Activated naive CD8-positive, alpha-beta T cell treated with anti-CD3 and anti-CD28 coated beads, Interleukin-2, amount 50 U/mL, for 16 hours (primary cell): Measurements from ENCODE around the gene LSM14A.

Source experiments
- DNase-seq: peaks from one replicate; pipeline ENCODE4 v3.0.0-alpha.2; 2020; ENCODE audit warnings: low read depth, low spot score

LSM14A gene

DNA sequence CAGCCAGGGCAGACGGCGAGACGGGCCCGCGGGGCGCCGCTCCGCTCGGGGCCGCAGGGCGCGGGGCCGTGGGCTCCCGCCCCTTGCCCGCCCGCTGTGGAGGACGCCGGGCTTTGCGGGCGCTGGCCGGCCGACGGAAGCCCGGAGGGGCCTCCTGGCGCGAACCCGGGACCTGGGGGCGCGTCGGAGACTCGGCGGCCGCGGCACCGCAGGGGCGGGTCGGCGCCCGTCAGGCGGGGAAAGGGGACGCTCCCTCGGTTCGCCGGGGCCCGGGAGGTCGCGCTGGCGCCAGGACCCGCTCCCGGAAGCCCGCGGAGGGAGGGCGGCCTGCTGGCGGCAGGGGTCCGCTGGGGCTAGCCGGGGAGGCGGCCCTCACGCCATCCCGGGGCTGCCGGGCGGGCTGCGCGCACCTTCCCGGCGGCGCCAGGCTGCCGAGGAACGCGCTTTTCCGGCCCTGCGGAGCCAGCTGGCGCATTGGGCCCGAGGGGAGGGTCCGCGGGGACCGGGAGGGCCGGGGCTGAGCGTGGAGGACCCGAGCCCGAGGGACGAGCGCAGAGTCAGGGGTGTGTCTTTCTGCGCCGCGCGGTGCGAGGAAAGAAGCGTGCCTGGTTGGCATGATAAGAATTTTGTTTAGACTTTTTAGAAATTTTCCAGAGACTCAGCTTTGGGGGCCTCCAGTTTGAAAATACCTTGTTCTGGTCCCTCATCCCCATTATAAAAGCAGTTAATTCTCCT, 82.6 kb downstream of the LSM14A start:
- no peak for DNase-seq

DNA sequence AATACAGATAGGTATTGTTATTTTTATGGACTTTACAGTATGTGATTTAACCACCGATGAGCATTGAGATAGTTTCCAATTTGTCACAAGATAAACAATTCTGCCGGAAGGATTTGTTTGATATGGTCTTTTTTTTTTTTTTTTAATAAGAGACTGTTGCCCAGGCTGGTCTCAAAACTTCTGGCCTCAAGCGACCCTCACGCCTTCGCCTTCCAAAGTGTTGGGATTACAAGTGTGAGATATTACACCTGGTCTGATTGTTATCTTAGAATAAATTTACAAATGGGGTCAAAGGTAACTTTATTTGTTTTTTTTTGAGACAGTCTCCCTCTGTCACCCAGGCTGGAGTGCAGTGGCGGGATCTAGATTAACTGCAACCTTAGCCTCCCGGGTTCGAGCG, 83.2 kb downstream of the LSM14A start:
- no peak for DNase-seq

- no peak for DNase-seq
These were observed 84.7 kb downstream of the LSM14A start for GRCh38 chr19:34256835-34257558.

- no peak for DNase-seq
These were observed 85.2 kb downstream of the LSM14A start for GRCh38 chr19:34257559-34257924.

GRCh38 chr19:34259367-34260095, 87.2 kb downstream of the LSM14A start:
- no peak for DNase-seq

GRCh38 chr19:34260771-34261173, 88.5 kb downstream of the LSM14A start:
- no peak for DNase-seq

DNA sequence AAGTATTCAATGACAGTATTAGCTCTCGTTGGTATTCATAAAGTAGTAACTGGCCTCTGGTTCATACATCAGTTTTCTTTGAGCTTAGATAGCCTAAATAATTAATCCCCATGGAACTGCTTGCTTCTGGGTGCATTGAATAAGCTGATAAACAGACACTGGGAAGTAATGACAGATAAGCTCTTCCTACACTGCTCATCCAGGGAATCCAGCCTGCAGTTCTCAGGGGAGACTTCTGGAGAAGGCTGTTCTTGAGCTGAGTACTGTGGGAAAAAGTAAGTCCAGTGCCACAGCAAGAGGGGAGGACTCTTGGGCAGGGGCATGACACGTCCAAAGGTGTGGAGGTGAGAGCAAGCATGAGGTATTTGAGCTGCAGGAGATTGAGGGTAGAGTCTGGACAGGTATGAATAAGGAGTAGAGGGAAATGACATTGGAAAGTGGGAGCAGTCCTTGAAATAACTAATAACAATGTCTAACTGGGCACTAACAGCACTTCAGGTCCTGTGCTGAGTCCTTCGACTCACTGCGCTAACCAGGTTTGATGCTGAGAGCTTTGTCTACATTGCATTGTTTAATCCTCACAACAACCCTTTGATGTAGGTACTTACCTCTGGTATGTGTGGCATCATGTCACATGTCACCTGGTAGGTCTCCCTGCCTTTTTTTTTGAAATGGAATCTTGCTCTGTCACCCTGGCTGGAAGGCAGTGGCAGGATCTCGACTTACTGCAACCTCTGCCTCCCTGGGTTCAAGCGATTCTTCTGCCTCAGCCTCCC, 89.2 kb downstream of the LSM14A start:
- DNase-seq = no peak

- no peak for DNase-seq
These were observed 91.5 kb downstream of the LSM14A start for GRCh38 chr19:34263745-34264237.

DNA sequence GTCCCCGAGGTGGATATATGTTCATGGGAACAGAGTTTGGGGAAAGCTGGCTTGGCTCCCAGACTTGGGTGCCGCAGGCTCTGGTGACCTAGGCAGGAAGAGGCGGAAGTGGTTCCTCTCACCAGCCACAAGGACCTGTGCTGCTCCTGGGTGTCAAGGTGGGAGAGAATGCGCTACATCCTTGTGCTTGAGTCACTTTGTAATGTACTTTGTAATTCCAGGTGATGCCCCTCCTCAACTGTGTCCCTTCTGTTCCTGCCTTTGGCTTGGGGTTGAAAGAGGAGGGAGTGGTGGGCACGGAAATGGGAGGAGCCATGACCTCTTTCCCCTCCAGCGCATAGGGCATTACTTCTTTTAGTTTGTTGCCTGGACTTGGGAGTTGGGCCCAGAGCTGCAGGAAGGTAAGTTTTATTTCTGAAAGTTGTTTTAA, 92.9 kb downstream of the LSM14A start:
- no peak for DNase-seq

- DNase-seq = no peak
These were observed 96.8 kb downstream of the LSM14A start for GRCh38 chr19:34269081-34269480.

- no peak for DNase-seq
These were observed 97.2 kb downstream of the LSM14A start for GRCh38 chr19:34269489-34269888.

DNA sequence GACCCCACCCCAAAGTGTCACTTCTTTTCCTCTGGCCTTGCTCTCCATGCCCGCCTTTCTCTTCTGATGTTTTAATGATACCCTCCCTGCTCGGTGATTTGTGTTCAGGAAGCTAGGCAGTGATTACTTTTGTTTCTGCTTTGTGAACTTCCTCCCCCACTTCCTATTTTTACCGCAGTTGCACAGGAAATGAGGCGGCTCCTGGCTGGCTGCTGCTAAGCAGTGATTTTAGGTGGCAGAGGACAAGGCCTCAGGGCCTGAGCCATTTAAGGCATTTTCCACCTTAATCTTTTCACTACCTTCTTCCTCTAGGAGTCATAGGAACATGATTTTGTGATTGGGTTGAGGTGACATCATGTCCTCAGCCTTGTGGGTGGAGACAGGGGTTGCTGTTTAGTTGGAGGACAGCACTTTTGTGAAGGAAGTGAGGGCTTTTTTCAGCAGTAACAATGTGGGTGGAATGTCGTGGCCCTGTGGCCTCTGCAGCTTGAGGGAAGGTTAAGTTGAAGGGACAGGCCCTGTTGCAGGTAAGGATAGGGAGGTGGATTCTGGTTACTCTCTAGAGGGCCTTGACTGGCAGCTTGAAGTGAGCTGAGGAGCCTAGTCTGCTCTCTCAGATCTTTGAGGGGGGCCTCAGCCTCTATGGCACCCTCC, 97.8 kb downstream of the LSM14A start:
- DNase-seq = peak; percentile 1

DNA sequence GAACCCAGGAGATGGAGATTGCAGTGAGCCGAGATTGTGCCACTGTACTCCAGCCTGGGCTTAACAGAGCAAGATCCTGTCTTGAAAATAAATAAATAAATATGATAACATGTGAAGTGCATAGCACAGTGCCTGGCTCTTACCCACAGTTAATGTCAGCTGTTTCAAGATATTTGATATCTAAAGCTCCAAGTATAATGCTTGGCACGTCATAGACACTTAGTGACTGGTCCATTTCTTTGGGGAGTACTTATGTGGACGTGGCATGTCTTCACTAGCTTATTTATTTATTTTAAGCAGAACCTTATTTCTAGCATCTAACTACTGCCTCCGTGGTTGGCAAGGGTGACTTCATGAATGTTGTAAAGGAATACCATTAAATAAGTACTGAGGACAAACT, 100.8 kb downstream of the LSM14A start:
- no peak for DNase-seq

- DNase-seq = no peak
These were observed 102.1 kb downstream of the LSM14A start for GRCh38 chr19:34274284-34274826.

DNA sequence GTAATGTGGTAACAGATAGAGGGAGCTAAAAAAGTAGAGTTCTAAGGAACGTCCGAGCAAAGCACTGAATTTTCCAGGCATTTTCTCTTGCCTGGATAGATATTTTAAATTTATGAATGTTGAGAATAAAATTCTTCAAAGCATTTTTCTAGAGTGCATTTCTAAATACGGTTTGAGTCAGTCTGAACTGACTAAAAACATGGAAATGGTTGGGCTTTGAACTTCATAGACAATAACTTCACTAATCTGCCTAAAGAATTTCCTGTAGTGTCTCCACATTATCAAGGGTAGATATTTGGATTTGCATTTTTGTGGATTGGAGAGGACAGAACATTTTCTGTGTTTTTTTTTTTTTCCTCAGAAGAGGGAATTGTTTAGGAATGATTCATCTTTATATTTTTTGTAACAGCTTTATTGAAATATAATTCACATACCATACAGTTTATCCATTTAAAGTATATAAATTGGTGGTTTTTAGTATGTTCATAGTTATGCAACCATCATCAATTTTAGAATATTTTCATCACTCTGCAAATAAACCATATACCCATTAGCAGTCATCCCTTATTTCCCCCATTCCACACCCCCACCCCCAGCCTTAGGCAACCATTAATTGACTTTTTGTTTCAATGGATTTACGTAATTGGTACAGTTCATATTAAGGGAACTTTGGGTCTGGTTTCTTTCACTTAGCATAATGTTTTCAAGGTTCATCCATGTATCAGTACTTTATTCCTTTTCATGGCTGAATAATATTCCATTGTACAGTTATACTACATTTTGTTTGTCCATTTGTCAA, 102.7 kb downstream of the LSM14A start:
- no peak for DNase-seq

DNA sequence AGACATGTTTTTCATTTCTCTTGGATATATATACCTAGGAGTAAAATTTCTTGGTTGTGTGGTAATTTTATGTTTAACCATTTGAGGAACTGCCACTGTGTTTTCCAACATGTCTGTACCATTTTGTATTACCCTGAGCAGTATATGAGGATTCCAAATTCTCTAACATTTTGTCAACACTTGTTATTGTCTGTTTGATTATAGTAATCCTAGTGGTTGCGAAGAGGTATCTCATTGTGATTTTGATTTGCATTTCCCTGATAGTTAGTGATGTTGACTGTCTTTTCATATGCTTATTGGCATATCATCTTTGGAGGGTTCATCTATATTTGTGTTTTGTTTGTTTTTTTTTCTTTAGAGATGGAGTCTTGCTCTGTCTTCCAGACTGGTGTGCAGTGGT, 103.4 kb downstream of the LSM14A start:
- no peak for DNase-seq

DNA sequence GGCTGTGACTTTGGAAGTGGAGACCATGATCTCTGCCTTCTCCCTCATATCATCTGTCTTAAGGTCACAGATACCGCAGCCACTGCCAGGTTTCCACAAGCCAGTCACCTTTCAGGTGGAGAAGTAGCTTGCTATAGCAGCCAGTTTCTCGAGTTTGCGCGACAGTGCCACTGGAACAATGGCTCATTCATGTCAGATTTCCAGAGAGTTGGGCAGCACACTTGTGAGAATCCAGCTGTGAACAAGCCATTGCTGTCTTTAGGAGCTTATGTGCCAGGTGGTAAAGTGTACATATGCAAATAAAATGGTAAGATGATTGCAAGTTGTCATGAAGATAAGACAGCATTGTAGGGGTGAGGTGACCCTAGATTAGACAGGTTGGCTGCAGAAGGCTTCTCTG, 104.3 kb downstream of the LSM14A start:
- no peak for DNase-seq

DNA sequence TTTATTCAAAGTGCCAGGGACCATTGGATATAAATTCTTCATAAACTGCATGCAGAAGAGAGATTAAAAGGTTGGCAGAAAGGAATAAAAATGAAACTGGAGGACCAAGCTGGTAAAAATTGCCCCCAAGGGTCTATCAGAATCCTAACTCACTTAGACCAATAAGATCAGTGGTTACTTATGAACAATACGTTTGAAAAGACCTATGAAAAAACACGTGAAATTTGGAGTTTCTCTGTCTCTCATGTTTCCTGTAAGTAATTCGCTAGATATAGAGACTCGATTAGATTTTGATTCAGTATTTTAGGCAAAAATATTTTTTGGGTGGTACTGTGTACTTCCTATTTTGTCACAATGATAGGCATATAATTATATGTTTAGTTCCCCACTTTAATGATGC, 104.9 kb downstream of the LSM14A start:
- no peak for DNase-seq

DNA sequence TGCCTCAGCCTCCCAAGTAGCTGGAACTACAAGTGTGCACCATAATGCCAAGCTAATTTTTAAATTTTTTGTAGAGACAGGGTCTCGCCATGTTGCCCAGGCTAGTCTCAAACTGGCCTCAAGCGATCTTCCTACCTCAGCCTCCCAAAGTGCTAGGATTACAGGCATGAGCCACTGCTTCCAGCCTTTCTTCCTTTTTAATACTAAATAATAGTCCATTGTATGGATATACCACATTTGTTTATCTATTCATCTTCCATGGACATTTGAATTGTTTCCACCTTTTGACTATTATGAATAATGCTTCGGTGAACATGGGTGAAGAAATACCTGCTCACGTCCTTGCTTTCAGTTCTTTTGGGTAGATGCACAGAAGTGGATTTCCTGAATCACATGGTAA, 106.5 kb downstream of the LSM14A start:
- no peak for DNase-seq
